HG03175 (cell line): Measurements from ENCODE around the gene MCM5.
"Not testable (repeated sequence)": the region's sequence is repeated elsewhere in the genome, so short reads cannot be mapped to it uniquely, and the experiment has no call there.

Experiments
- ATAC-seq: cut with Tn5 transposase; IDR thresholded peaks from one replicate; pipeline ENCODE4 v1.9.1; 2021; ENCODE audit warnings: mild to moderate bottlenecking, moderate library complexity; ENCODE audit not compliant: unreplicated experiment

The MCM5 gene

GRCh38 chr22:35450824-35451569 is 51.1 kb downstream of the MCM5 start:
- no peak for ATAC-seq

- ATAC-seq: no peak
Observed at GRCh38 chr22:35451592-35451991, 51.7 kb downstream of the MCM5 start.

GRCh38 chr22:35452351-35452781 is 52.4 kb downstream of the MCM5 start:
- no peak for ATAC-seq

GRCh38 chr22:35452810-35453743 is 53.1 kb downstream of the MCM5 start:
- no peak for ATAC-seq

GRCh38 chr22:35454416-35455054 is 54.6 kb downstream of the MCM5 start:
- ATAC-seq: no peak

GRCh38 chr22:35455529-35455928 is 55.6 kb downstream of the MCM5 start:
- ATAC-seq: no peak

GRCh38 chr22:35456757-35457156 is 56.8 kb downstream of the MCM5 start:
- ATAC-seq: no peak

- ATAC-seq: no peak
Observed at GRCh38 chr22:35457729-35458546, 58.0 kb downstream of the MCM5 start.

- no peak for ATAC-seq
Observed at GRCh38 chr22:35458547-35459422, 58.8 kb downstream of the MCM5 start.

- no peak for ATAC-seq
Observed at GRCh38 chr22:35459423-35459894, 59.5 kb downstream of the MCM5 start.

- ATAC-seq: not testable (repeated sequence)
Observed at GRCh38 chr22:35459976-35460375, 60.0 kb downstream of the MCM5 start.

- no peak for ATAC-seq
Observed at GRCh38 chr22:35460688-35461087, 60.7 kb downstream of the MCM5 start.

- no peak for ATAC-seq
Observed at GRCh38 chr22:35462498-35463230, 62.7 kb downstream of the MCM5 start.

GRCh38 chr22:35463231-35463933 is 63.4 kb downstream of the MCM5 start:
- ATAC-seq: no peak

- no peak for ATAC-seq
Observed at GRCh38 chr22:35464399-35464798, 64.5 kb downstream of the MCM5 start.

GRCh38 chr22:35465109-35465701 is 65.3 kb downstream of the MCM5 start:
- ATAC-seq: no peak

GRCh38 chr22:35467681-35468434 is 67.9 kb downstream of the MCM5 start:
- no peak for ATAC-seq
